Measurements from ENCODE around the gene AKT1S1. TPM values are rescaled to one million over a fixed set of nuclear protein-coding genes. Genes with fewer than 3 reads are reported as not detected.

AKT1S1 gene
- total RNA-seq, 4 donors from 2014 or later = 15.4 to 30.6 (median 21.9) TPM

- WGBS = 84% methylated on average over 2 of the region's 3 CpGs
- no peak overlapping the region for H3K27ac ChIP-seq (replicated peaks in 1 of 4)
- no peaks in the 10 kb centered on the region for H3K27me3 ChIP-seq
- H3K4me3 ChIP-seq = no peak overlapping the region
- H3K4me1 ChIP-seq = no peaks in the 10 kb centered on the region
- H3K36me3 ChIP-seq = peaks cover 0 to 22% (median 19%) of the 10 kb centered on the region in 4 donors
- DNase-seq (ENCODE audit: extremely low spot score) = no peak
- intact Hi-C loops (cut with DNase I) = no loop called here
- TF ChIP-seq CTCF (IDR thresholded peaks at IDR 0.05) (no peak), POLR2AphosphoS5 (IDR thresholded peaks at IDR 0.05) (no peak), POLR2A (IDR thresholded peaks at IDR 0.05; ENCODE audit: low read depth) (no peak), EP300 (IDR thresholded peaks at IDR 0.05) (no peak)
- H3K9me3 ChIP-seq = no peaks in the 10 kb centered on the region
Measured at GRCh38 chr19:49843265-49843664, 33.9 kb downstream of the AKT1S1 start.

DNA sequence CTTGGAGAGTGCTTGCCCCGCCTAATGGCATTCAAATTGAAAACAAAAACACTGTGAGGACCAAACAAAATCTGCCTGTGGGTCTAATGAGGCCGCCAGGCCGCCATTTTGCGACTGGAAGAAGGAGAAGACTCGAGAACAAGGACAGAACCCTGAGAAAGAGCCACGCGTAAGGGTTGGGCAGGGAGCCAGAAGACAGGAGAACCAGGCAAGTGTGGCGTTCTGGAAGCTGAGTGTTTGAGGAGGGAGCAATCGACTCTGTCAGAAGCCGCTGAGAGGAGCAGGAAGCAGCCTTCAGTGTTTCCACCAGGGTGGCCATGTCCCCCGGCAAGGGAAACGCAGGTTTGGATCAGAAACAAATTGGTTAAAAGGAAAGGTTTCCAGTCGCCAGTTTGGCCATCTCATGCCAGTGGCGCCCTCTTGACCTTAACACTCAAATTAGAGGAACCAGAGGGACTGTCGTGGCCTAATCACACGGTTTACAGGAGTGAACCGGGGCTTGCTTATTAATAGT lies 36.4 kb downstream of the AKT1S1 start:
- Histone ChIP-seq H3K9me3 (no peaks in the 10 kb centered on the region), H3K4me1 (no peaks in the 10 kb centered on the region), H3K27me3 (no peaks in the 10 kb centered on the region), H3K36me3 (peaks cover 10 to 46% (median 44%) of the 10 kb centered on the region in 4 donors), H3K4me3 (no peak overlapping the region), H3K27ac (replicated peaks in 1 of 4) (no peak overlapping the region)
- TF ChIP-seq POLR2AphosphoS5 (IDR thresholded peaks at IDR 0.05) (no peak), EP300 (IDR thresholded peaks at IDR 0.05) (no peak), CTCF (IDR thresholded peaks at IDR 0.05) (no peak), POLR2A (IDR thresholded peaks at IDR 0.05; ENCODE audit: low read depth) (no peak)
- 91% methylated on average over 17 of the region's 17 CpGs for WGBS
- intact Hi-C loops (cut with DNase I) = no loop called here
- DNase-seq (ENCODE audit: extremely low spot score) = no peak

- intact Hi-C loops (cut with DNase I) = no loop called here
- TF ChIP-seq POLR2A (IDR thresholded peaks at IDR 0.05; ENCODE audit: low read depth) (no peak), POLR2AphosphoS5 (IDR thresholded peaks at IDR 0.05) (no peak), EP300 (IDR thresholded peaks at IDR 0.05) (no peak), CTCF (IDR thresholded peaks at IDR 0.05) (no peak)
- Histone ChIP-seq H3K4me1 (no peaks in the 10 kb centered on the region), H3K36me3 (peaks cover 14 to 51% (median 49%) of the 10 kb centered on the region in 4 donors), H3K27me3 (no peaks in the 10 kb centered on the region), H3K4me3 (no peak overlapping the region), H3K9me3 (no peaks in the 10 kb centered on the region), H3K27ac (replicated peaks in 1 of 4) (no peak overlapping the region)
- WGBS = 87% methylated on average over 11 of the region's 11 CpGs
- no peak for DNase-seq (ENCODE audit: extremely low spot score)
Measured at GRCh38 chr19:49840321-49840720, 36.8 kb downstream of the AKT1S1 start.

- H3K9me3 ChIP-seq = no peaks in the 10 kb centered on the region
- DNase-seq (ENCODE audit: extremely low spot score) = no peak
- intact Hi-C loops (cut with DNase I) = no loop called here
- peaks cover 20 to 57% (median 55%) of the 10 kb centered on the region in 4 donors for H3K36me3 ChIP-seq
- no peaks in the 10 kb centered on the region for H3K27me3 ChIP-seq
- TF ChIP-seq CTCF (IDR thresholded peaks at IDR 0.05) (no peak), POLR2A (IDR thresholded peaks at IDR 0.05; ENCODE audit: low read depth) (no peak), POLR2AphosphoS5 (IDR thresholded peaks at IDR 0.05) (no peak), EP300 (IDR thresholded peaks at IDR 0.05) (no peak)
- H3K4me1 ChIP-seq = no peaks in the 10 kb centered on the region
- no peak overlapping the region for H3K4me3 ChIP-seq
- 88% methylated on average over 11 of the region's 11 CpGs for WGBS
- H3K27ac ChIP-seq (replicated peaks in 1 of 4) = no peak overlapping the region
Measured at GRCh38 chr19:49839713-49840112, 37.4 kb downstream of the AKT1S1 start.

Data from esophagus muscularis mucosa (tissue), 4 donors.